Duodenal mucosa (tissue), 2 donors: Measurements from ENCODE around the gene PROK1.

Experiments
- H3K27ac ChIP-seq: one replicate; pipeline ENCODE4 v1.7.0; 2013; ENCODE audit warnings: low read depth, low read length
- H3K27me3 ChIP-seq, 2 donors: one replicate each; pipeline ENCODE4 v1.7.0; 2013; ENCODE audit warnings: low read length in 2 of 2, control low read depth in 1 of 2; ENCODE audit not compliant: insufficient read depth in 2 of 2, control insufficient read depth in 1 of 2
- H3K36me3 ChIP-seq, 2 donors: one replicate each; pipeline ENCODE4 v1.7.0; 2013; ENCODE audit warnings: low read length in 2 of 2, control low read depth in 1 of 2; ENCODE audit not compliant: insufficient read depth in 2 of 2, control insufficient read depth in 1 of 2
- H3K4me1 ChIP-seq, 2 donors: one replicate each; pipeline ENCODE4 v1.7.0; 2013; ENCODE audit warnings: low read length in 2 of 2, control low read depth in 1 of 2; ENCODE audit not compliant: insufficient read depth in 2 of 2, control insufficient read depth in 1 of 2
- H3K4me3 ChIP-seq, 2 donors: one replicate each; pipeline ENCODE4 v1.7.0; 2013; ENCODE audit warnings: low read length in 2 of 2, low read depth in 1 of 2
- H3K9ac ChIP-seq, 2 donors: one replicate each; pipeline ENCODE4 v1.7.0; 2013; ENCODE audit warnings: low read length in 2 of 2, low read depth in 1 of 2
- H3K9me3 ChIP-seq, 2 donors: one replicate each; pipeline ENCODE4 v1.7.0; 2013; ENCODE audit warnings: low read length in 2 of 2, control low read depth in 1 of 2; ENCODE audit not compliant: control insufficient read depth in 1 of 2

Gene PROK1

DNA sequence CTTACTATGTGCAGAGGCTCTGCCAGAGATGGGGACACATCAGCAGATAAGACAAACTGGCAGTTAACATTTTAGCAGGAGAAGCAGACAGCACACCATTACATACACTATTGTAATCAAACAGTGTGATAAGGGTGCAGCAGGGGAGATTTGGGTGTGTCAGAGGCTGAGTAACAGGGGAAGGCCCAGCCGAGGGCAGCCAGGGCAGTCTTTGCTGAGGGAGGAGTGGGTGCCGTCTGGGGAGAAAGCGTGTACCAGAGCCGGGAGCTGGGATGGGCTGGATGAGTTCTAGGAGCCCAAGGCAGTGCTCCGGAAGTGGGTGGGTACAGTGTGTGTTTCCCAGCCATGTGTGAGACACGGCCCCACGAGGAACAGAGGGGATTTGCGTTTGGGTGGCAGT, 36.8 kb downstream of the PROK1 start:
- no peaks in the 10 kb centered on the region for H3K27me3 ChIP-seq
- no peaks in the 10 kb centered on the region for H3K36me3 ChIP-seq
- peaks cover 7 to 8% of the 10 kb centered on the region in 2 donors for H3K4me1 ChIP-seq
- H3K9ac ChIP-seq = no peak overlapping the region
- no peak overlapping the region for H3K27ac ChIP-seq
- H3K9me3 ChIP-seq = no peaks in the 10 kb centered on the region
- no peak overlapping the region for H3K4me3 ChIP-seq

DNA sequence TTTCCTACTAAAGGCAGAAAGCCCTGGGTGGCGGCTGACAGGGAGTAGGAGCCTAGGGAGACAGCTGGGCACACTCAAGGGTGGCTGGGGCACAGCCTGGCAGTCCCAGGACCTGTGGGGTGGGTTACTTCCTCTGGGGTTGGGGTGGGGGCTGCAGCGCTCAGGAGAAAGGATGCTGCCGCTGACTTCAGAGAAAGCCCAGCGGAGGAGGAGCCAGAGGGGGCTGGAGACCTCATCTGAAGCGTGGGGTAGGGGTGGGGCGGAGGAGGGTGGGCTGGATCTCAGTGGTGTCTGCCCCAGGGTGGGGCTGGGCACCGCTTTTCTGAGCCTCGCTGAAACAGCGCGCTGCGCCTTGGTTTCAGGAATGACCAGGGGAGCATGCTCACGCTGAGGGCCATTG, 37.2 kb downstream of the PROK1 start:
- Histone ChIP-seq H3K36me3 (no peaks in the 10 kb centered on the region), H3K9ac (no peak overlapping the region), H3K27ac (no peak overlapping the region), H3K4me1 (peaks cover 7 to 8% of the 10 kb centered on the region in 2 donors), H3K27me3 (no peaks in the 10 kb centered on the region), H3K4me3 (no peak overlapping the region), H3K9me3 (no peaks in the 10 kb centered on the region)

- no peaks in the 10 kb centered on the region for H3K9me3 ChIP-seq
- H3K9ac ChIP-seq = no peak overlapping the region
- H3K27me3 ChIP-seq = no peaks in the 10 kb centered on the region
- H3K4me1 ChIP-seq = peaks cover 7 to 8% of the 10 kb centered on the region in 2 donors
- no peaks in the 10 kb centered on the region for H3K36me3 ChIP-seq
- H3K27ac ChIP-seq = no peak overlapping the region
- no peak overlapping the region for H3K4me3 ChIP-seq
These were observed 37.9 kb downstream of the PROK1 start for GRCh38 chr1:110488867-110489266.

DNA sequence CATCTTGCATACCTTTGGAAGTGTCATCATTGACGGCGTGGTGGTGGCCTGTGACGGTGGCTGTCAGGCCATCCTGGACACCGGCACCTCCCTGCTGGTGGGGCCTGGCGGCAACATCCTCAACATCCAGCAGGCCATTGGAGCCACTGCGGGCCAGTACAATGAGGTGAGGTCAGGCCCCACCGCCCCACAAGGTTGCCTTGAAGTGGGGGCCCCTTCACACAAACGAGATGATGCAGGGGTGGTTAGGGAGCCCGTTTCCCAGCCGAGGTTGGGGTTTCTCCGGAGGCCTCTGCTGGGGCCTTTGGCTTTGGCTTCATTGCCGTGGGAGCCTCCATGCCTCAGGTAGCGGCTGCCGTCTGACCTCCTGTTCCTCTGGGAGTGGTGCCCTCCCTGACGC, 38.5 kb downstream of the PROK1 start:
- no peak overlapping the region for H3K9ac ChIP-seq
- H3K36me3 ChIP-seq = no peaks in the 10 kb centered on the region
- no peak overlapping the region for H3K4me3 ChIP-seq
- peaks cover 7 to 8% of the 10 kb centered on the region in 2 donors for H3K4me1 ChIP-seq
- no peak overlapping the region for H3K27ac ChIP-seq
- no peaks in the 10 kb centered on the region for H3K9me3 ChIP-seq
- H3K27me3 ChIP-seq = no peaks in the 10 kb centered on the region

DNA sequence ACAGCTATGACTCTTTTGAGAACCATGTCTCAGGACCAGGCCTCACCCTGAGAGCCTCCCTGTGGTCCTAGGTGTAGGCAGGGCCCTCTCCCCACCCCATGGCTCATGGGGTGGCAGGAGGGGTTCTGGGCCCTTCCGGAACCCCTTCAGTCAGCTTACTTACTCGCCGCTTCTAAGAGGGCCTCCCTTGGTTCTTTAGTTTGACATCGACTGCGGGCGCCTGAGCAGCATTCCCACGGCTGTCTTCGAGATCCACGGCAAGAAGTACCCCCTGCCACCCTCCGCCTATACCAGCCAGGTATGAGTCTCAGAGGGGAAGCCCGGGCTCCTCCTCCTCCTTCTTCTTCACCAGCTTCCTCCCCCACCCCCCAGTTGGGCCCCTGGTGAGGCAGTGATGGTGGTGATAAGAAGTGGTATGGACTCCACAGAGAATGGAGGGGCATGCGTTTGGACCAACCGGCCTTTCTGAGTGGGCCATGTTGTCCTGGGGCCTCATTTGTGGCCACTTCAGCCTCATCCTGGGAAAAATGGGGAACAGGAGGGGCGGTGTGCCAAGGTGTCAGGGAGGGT, 39.1 kb downstream of the PROK1 start:
- H3K9ac ChIP-seq = no peak overlapping the region
- H3K9me3 ChIP-seq = no peaks in the 10 kb centered on the region
- no peaks in the 10 kb centered on the region for H3K27me3 ChIP-seq
- peaks cover 7 to 8% of the 10 kb centered on the region in 2 donors for H3K4me1 ChIP-seq
- H3K36me3 ChIP-seq = no peaks in the 10 kb centered on the region
- no peak overlapping the region for H3K27ac ChIP-seq
- H3K4me3 ChIP-seq = no peak overlapping the region

DNA sequence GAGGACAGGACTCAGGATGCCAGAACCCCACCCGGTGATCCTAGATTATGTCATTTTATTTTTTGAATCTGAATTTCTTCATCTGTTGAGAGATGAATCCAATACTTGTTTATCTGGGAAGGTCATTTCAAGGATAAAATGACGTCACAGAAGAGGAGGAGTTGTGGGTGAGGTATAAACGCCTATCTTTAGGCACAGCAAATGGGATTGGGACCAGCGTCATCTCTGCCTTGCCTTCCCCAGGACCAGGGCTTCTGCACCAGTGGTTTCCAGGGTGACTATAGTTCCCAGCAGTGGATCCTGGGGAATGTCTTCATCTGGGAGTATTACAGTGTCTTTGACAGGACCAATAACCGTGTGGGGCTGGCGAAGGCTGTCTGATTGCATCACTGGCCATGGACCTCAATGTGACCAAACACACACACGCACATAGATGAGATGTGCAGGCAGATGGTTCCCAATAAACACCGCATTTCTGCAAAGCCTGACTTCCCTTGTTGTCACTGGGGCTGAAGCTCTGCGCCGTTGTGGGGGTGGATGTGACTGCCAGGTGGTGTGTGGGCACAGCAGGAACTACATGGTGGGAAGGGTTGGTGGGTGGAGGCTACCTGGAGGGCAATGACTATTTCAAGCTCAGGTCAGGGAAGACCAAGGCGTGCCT, 40.0 kb downstream of the PROK1 start:
- H3K9ac ChIP-seq = no peak overlapping the region
- no peaks in the 10 kb centered on the region for H3K36me3 ChIP-seq
- no peak overlapping the region for H3K27ac ChIP-seq
- H3K9me3 ChIP-seq = no peaks in the 10 kb centered on the region
- H3K27me3 ChIP-seq = no peaks in the 10 kb centered on the region
- H3K4me3 ChIP-seq = no peak overlapping the region
- H3K4me1 ChIP-seq = peaks cover 7 to 8% of the 10 kb centered on the region in 2 donors

GRCh38 chr1:110492573-110492972, 41.6 kb downstream of the PROK1 start:
- Histone ChIP-seq H3K27me3 (no peaks in the 10 kb centered on the region), H3K9ac (no peak overlapping the region), H3K4me1 (peaks cover 5% of the 10 kb centered on the region in 2 donors), H3K27ac (no peak overlapping the region), H3K36me3 (no peaks in the 10 kb centered on the region), H3K9me3 (no peaks in the 10 kb centered on the region), H3K4me3 (no peak overlapping the region)

DNA sequence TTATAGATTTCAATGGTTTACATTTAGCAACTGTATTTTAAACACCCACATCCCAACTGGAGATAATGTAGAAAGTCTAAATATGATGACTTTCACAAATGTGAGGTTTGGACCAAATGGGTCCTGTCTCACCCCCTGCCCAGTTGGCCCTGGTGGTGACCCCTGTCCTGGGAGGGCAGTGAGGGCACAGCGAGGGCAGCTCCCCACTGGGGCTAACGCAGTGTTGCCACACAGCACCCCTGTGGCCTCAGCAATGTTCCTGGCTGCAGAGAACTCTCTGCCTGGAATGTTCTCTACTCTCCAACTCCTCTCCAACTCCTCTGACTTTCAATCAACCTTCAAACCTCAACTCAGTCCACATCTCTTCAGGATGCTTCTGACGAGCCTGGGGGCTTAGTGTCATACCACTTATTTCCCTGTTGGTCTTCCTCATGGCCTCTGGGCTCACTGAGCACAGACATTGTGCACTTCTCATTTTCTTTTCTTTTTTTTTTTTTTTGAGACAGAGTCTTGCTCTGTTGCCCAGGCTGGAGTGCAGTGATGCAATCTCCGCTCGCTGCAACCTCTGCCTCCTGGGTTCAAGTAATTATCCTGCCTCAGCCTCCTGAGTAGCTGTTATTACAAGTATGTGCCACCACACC, 42.2 kb downstream of the PROK1 start:
- no peaks in the 10 kb centered on the region for H3K4me1 ChIP-seq
- no peak overlapping the region for H3K9ac ChIP-seq
- no peaks in the 10 kb centered on the region for H3K36me3 ChIP-seq
- no peaks in the 10 kb centered on the region for H3K27me3 ChIP-seq
- no peak overlapping the region for H3K4me3 ChIP-seq
- no peaks in the 10 kb centered on the region for H3K9me3 ChIP-seq
- H3K27ac ChIP-seq = no peak overlapping the region

DNA sequence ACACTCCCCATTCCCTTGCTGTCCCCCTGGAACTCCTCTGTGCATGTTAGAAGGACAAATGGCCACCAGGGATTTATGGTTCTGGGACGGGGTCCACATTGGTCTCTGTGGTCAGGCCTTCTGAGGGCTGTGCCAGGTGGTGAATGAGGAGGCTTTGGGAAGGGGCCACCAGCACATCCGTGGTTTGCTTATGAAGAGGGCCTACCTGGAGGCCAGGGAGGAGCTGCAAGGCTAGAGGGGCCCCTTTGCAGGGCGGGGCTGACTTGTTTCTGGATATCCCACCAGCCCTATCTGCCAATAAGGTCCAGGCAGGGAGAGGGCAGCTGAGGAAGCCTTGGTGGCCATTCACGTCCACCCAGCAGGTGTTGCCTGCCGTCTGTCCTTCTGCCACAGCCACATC, 43.1 kb downstream of the PROK1 start:
- H3K9me3 ChIP-seq = no peaks in the 10 kb centered on the region
- H3K27ac ChIP-seq = no peak overlapping the region

GRCh38 chr1:110494522-110495406, 43.8 kb downstream of the PROK1 start:
- no peaks in the 10 kb centered on the region for H3K9me3 ChIP-seq
- H3K36me3 ChIP-seq = no peaks in the 10 kb centered on the region
- no peak overlapping the region for H3K4me3 ChIP-seq
- H3K27ac ChIP-seq = no peak overlapping the region
- H3K9ac ChIP-seq = no peak overlapping the region
- no peaks in the 10 kb centered on the region for H3K4me1 ChIP-seq
- no peaks in the 10 kb centered on the region for H3K27me3 ChIP-seq

More for the DNA sequence above, 43.1 kb downstream of the PROK1 start:
- Histone ChIP-seq H3K27me3 (no peaks in the 10 kb centered on the region), H3K9ac (no peak overlapping the region), H3K4me1 (no peaks in the 10 kb centered on the region), H3K36me3 (no peaks in the 10 kb centered on the region), H3K4me3 (no peak overlapping the region)
